GM19324 (cell line): Measurements from ENCODE around the gene GPR141.

Experiments
- ATAC-seq: cut with Tn5 transposase; IDR thresholded peaks from one replicate; pipeline ENCODE4 v1.9.1; 2021; ENCODE audit warnings: mild to moderate bottlenecking, moderate library complexity; ENCODE audit not compliant: unreplicated experiment, low FRiP score

Gene GPR141

GRCh38 chr7:37775921-37776320 is 92.4 kb downstream of the GPR141 start:
- ATAC-seq: no peak

- no peak for ATAC-seq
These were observed 97.6 kb downstream of the GPR141 start for GRCh38 chr7:37781156-37781555.

GRCh38 chr7:37782166-37782565 is 98.6 kb downstream of the GPR141 start:
- no peak for ATAC-seq

GRCh38 chr7:37784015-37784414 is 100.4 kb downstream of the GPR141 start:
- no peak for ATAC-seq

- peak; percentile 85 for ATAC-seq
These were observed 103.4 kb downstream of the GPR141 start for GRCh38 chr7:37786741-37787569.
